Liver (tissue), 9 donors: ENCODE data around the gene RBM47. TPM values are rescaled to one million over a fixed set of nuclear protein-coding genes. Genes with fewer than 3 reads are reported as not detected.

Experiments used
- DNase-seq: peaks from one replicate; pipeline ENCODE4 v3.0.0-alpha.2; 2017; ENCODE audit warnings: low spot score
- H3K27ac ChIP-seq, 2 donors: one replicate each; pipeline ENCODE4 v1.7.0; 2013; ENCODE audit warnings: inconsistent platforms in 2 of 2, low read length in 2 of 2, control low read depth in 1 of 2, low read depth in 1 of 2, mild to moderate bottlenecking in 1 of 2
- H3K27me3 ChIP-seq, 4 donors: one replicate each; pipeline versions ENCODE4 v1.6.1 to v1.7.0; 2013; ENCODE audit warnings: low read length in 3 of 4, inconsistent platforms in 1 of 4, mild to moderate bottlenecking in 1 of 4, moderate library complexity in 1 of 4; ENCODE audit not compliant: control insufficient read depth in 4 of 4, insufficient read depth in 4 of 4
- H3K36me3 ChIP-seq, 4 donors: one replicate each; pipeline versions ENCODE4 v1.6.1 to v1.7.0; 2013; ENCODE audit warnings: low read length in 3 of 4, mild to moderate bottlenecking in 3 of 4, low read depth in 1 of 4, moderate library complexity in 1 of 4; ENCODE audit not compliant: control insufficient read depth in 4 of 4, insufficient read depth in 3 of 4
- H3K4me1 ChIP-seq, 4 donors: one replicate each; pipeline versions ENCODE4 v1.6.1 to v1.7.0; 2013; ENCODE audit warnings: low read length in 3 of 4, mild to moderate bottlenecking in 3 of 4, moderate library complexity in 1 of 4; ENCODE audit not compliant: control insufficient read depth in 4 of 4, insufficient read depth in 4 of 4
- H3K4me3 ChIP-seq, 3 donors: one replicate each; pipeline versions ENCODE4 v1.6.1 to v1.7.0; 2013; ENCODE audit warnings: low read length in 3 of 3, control low read depth in 1 of 3, low read depth in 1 of 3, mild to moderate bottlenecking in 1 of 3
- H3K9ac ChIP-seq, 2 donors: one replicate each; pipeline ENCODE4 v1.7.0; 2013; ENCODE audit warnings: low read length in 2 of 2, mild to moderate bottlenecking in 2 of 2, moderate library complexity in 2 of 2, control low read depth in 1 of 2, low read depth in 1 of 2
- H3K9me3 ChIP-seq, 4 donors: one replicate each; pipeline versions ENCODE4 v1.6.1 to v1.7.0; 2013; ENCODE audit warnings: low read length in 3 of 4; ENCODE audit not compliant: control insufficient read depth in 4 of 4
- EGR1 ChIP-seq, 2 donors: IDR thresholded peaks; 2 replicates each; pipeline ENCODE4 v1.6.1; 2016 to 2018; ENCODE audit warnings: antibody characterized with exemption in 2 of 2, low read depth in 2 of 2
- FOXA1 ChIP-seq: IDR thresholded peaks from 2 replicates; pipeline ENCODE4 v1.6.1; 2016; ENCODE audit warnings: antibody characterized with exemption
- FOXA2 ChIP-seq: IDR thresholded peaks from 2 replicates; pipeline ENCODE4 v1.6.1; 2016; ENCODE audit warnings: antibody characterized with exemption
- GABPA ChIP-seq, 2 donors: IDR thresholded peaks in 1 of 2; conservative IDR thresholded peaks in 1 of 2; 2 replicates each; pipeline ENCODE4 v1.6.1; 2016; ENCODE audit warnings: antibody characterized with exemption in 2 of 2, mild to moderate bottlenecking in 1 of 2, moderate library complexity in 1 of 2
- HNF4A ChIP-seq, 2 donors: conservative IDR thresholded peaks; 2 replicates each; pipeline ENCODE4 v1.6.1; 2016; ENCODE audit warnings: antibody characterized with exemption in 2 of 2, mild to moderate bottlenecking in 2 of 2
- HNF4G ChIP-seq: IDR thresholded peaks from 2 replicates; pipeline ENCODE4 v1.6.1; 2016; ENCODE audit warnings: antibody characterized with exemption
- JUND ChIP-seq, 2 donors: IDR thresholded peaks; 2 replicates each; pipeline ENCODE4 v1.6.1; 2016; ENCODE audit warnings: antibody characterized with exemption in 2 of 2
- MAX ChIP-seq: IDR thresholded peaks from 2 replicates; pipeline ENCODE4 v1.6.1; 2016; ENCODE audit warnings: antibody characterized with exemption
- NR2F2 ChIP-seq: IDR thresholded peaks from 2 replicates; pipeline ENCODE4 v1.6.1; 2016; ENCODE audit warnings: antibody characterized with exemption
- RAD21 ChIP-seq, 2 donors: IDR thresholded peaks; 2 replicates each; pipeline ENCODE4 v1.6.1; 2016; ENCODE audit warnings: antibody characterized with exemption in 2 of 2, mild to moderate bottlenecking in 2 of 2
- RXRA ChIP-seq, 2 donors: IDR thresholded peaks; 2 replicates each; pipeline ENCODE4 v1.6.1; 2017 to 2018; ENCODE audit warnings: antibody characterized with exemption in 2 of 2, mild to moderate bottlenecking in 1 of 2
- SP1 ChIP-seq: IDR thresholded peaks from 2 replicates; pipeline ENCODE4 v1.6.1; 2018; ENCODE audit warnings: antibody characterized with exemption, mild to moderate bottlenecking
- TAF1 ChIP-seq: conservative IDR thresholded peaks from 2 replicates; pipeline ENCODE4 v1.6.1; 2016; ENCODE audit warnings: antibody characterized with exemption, mild to moderate bottlenecking
- YY1 ChIP-seq: IDR thresholded peaks from 2 replicates; pipeline ENCODE4 v1.6.1; 2016; ENCODE audit warnings: antibody characterized with exemption, mild to moderate bottlenecking
- WGBS: extraction: QIAGEN DNeasy Blood & Tissue Kit; methylation state at CpG from one replicate; pipeline ENCODE4 v1.1.7; 2013; 5-methylcytosine and 5-hydroxymethylcytosine counted together
- polyA plus RNA-seq, 2 donors: library from polyadenylated mRNA; stranded (reverse) in 1 of 2; unstranded in 1 of 2; fragments of 200-250 nt in 1 of 2; fragments of >200 nt in 1 of 2; fragmentation: Nextera tagmentation in 1 of 2; extraction: Ambion mirVana in 1 of 2; gene quantifications; one replicate each; pipeline versions ENCODE4 v1.2.1 to v1.2.3, GENCODE V29; 2013 to 2015
- total RNA-seq, 2 donors: library from RNA; depleted of rRNA; stranded (reverse); fragments of >200 nt; gene quantifications; one replicate each; pipeline ENCODE4 v1.2.3, GENCODE V29; 2014
- TF ChIP-seq, protein P1 (sequence below): IDR thresholded peaks from 2 replicates; pipeline ENCODE4 v1.6.1; 2016; ENCODE audit warnings: antibody characterized with exemption
- TF ChIP-seq, protein P2 (sequence below): IDR thresholded peaks from 2 replicates; pipeline ENCODE4 v1.6.1; 2016; ENCODE audit warnings: antibody characterized with exemption
- TF ChIP-seq, protein P3 (sequence below): fragments of 150-350 bp; IDR thresholded peaks from 2 replicates; pipeline ENCODE4 v1.5.1; 2017; ENCODE audit warnings: improper control_type of control experiment, low read depth, low read length; ENCODE audit not compliant: missing input control
- donor health status: healthy.
- donor health status: healthy.
- donor health status: healthy.
- donor health status: healthy.
- donor health status: healthy.

The RBM47 gene
- total and polyA plus RNA-seq, 4 donors = 16.5 to 81.2 (median 24.7) TPM

GRCh38 chr4:40480291-40480690 lies 149.4 kb downstream of the RBM47 start:
- no peak for DNase-seq
- no peak overlapping the region for H3K27ac ChIP-seq
- H3K9ac ChIP-seq = no peak overlapping the region
- H3K4me3 ChIP-seq = no peak overlapping the region
- WGBS = 83% methylated on average over 2 of the region's 2 CpGs
- peaks cover 3 to 14% (median 9%) of the 10 kb centered on the region in 4 donors for H3K4me1 ChIP-seq
- no peaks in the 10 kb centered on the region for H3K27me3 ChIP-seq
- peaks cover 0 to 4% (median 1%) of the 10 kb centered on the region in 4 donors for H3K36me3 ChIP-seq
- TF ChIP-seq, protein P1, sequence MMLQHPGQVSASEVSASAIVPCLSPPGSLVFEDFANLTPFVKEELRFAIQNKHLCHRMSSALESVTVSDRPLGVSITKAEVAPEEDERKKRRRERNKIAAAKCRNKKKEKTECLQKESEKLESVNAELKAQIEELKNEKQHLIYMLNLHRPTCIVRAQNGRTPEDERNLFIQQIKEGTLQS = no peak
- TF ChIP-seq HNF4A (conservative IDR thresholded peaks at IDR 0.05) (peak in 1 of 2 donors; percentile 18), NR2F2 (no peak)
- no peaks in the 10 kb centered on the region for H3K9me3 ChIP-seq

DNA sequence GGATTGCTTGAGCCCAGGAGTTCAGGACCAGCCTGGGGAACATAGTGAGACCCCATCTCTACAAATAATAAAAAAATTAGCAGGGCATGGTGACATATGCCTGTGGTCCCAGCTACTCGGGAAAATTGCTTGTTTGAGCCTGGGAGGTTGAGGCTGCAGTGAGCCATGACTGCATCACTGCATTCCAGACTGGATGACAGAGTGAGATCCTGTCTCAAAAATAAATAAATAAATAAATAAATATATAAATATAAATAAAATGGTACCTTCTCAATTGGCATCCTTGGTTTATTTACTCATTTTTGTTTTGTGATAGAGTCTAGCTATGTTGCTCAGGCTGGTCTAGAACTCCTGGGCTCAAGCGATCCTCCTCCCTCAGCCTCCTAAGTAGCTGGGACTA lies 150.3 kb downstream of the RBM47 start:
- WGBS = 68% methylated on average over 2 of the region's 2 CpGs
- Histone ChIP-seq H3K27ac (no peak overlapping the region), H3K9me3 (no peaks in the 10 kb centered on the region), H3K4me3 (no peak overlapping the region), H3K36me3 (peaks cover 0 to 2% (median 1%) of the 10 kb centered on the region in 4 donors), H3K4me1 (peaks cover 2 to 11% (median 8%) of the 10 kb centered on the region in 4 donors), H3K9ac (no peak overlapping the region), H3K27me3 (no peaks in the 10 kb centered on the region)
- DNase-seq = no peak
- no peak for TF ChIP-seq RXRA (IDR thresholded peaks at IDR 0.05)
- TF ChIP-seq, protein P2, sequence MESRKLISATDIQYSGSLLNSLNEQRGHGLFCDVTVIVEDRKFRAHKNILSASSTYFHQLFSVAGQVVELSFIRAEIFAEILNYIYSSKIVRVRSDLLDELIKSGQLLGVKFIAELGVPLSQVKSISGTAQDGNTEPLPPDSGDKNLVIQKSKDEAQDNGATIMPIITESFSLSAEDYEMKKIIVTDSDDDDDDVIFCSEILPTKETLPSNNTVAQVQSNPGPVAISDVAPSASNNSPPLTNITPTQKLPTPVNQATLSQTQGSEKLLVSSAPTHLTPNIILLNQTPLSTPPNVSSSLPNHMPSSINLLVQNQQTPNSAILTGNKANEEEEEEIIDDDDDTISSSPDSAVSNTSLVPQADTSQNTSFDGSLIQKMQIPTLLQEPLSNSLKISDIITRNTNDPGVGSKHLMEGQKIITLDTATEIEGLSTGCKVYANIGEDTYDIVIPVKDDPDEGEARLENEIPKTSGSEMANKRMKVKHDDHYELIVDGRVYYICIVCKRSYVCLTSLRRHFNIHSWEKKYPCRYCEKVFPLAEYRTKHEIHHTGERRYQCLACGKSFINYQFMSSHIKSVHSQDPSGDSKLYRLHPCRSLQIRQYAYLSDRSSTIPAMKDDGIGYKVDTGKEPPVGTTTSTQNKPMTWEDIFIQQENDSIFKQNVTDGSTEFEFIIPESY = no peak
- no peak for TF ChIP-seq YY1
- TF ChIP-seq NR2F2 = no peak
- no peak for TF ChIP-seq TAF1
- TF ChIP-seq, protein P1 = no peak

- Histone ChIP-seq H3K27me3 (no peaks in the 10 kb centered on the region), H3K9me3 (no peaks in the 10 kb centered on the region), H3K27ac (peak overlapping the region; percentile 51 to 60), H3K4me1 (peaks cover 2 to 31% (median 16%) of the 10 kb centered on the region in 4 donors), H3K9ac (peak overlapping the region; percentile 45 to 72), H3K36me3 (peaks cover 0 to 2% (median 0%) of the 10 kb centered on the region in 4 donors), H3K4me3 (peak overlapping the region; percentile 24 to 49 (median 40))
- WGBS = 29% methylated on average over 4 of the region's 4 CpGs
- no peak for DNase-seq
- peak; percentile 64 to 76 for TF ChIP-seq EGR1 (IDR thresholded peaks at IDR 0.05; ENCODE audit: low read depth in 2 of 2)
- peak; percentile 93 for TF ChIP-seq SP1
- TF ChIP-seq FOXA2 = peak; percentile 41
- TF ChIP-seq GABPA (IDR thresholded peaks at IDR 0.05 in 1 of 2, conservative IDR thresholded peaks at IDR 0.05 in 1 of 2) = no peak
- TF ChIP-seq RXRA (IDR thresholded peaks at IDR 0.05) = peak; percentile 79 to 86
- peak; percentile 89 for TF ChIP-seq YY1
- TF ChIP-seq, protein P2 = peak; percentile 25
- peak; percentile 43 for TF ChIP-seq FOXA1
- peak; percentile 50 for TF ChIP-seq MAX
- TF ChIP-seq, protein P3, sequence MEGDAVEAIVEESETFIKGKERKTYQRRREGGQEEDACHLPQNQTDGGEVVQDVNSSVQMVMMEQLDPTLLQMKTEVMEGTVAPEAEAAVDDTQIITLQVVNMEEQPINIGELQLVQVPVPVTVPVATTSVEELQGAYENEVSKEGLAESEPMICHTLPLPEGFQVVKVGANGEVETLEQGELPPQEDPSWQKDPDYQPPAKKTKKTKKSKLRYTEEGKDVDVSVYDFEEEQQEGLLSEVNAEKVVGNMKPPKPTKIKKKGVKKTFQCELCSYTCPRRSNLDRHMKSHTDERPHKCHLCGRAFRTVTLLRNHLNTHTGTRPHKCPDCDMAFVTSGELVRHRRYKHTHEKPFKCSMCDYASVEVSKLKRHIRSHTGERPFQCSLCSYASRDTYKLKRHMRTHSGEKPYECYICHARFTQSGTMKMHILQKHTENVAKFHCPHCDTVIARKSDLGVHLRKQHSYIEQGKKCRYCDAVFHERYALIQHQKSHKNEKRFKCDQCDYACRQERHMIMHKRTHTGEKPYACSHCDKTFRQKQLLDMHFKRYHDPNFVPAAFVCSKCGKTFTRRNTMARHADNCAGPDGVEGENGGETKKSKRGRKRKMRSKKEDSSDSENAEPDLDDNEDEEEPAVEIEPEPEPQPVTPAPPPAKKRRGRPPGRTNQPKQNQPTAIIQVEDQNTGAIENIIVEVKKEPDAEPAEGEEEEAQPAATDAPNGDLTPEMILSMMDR = no peak
- TF ChIP-seq, protein P1 = peak; percentile 59
- peak; percentile 30 for TF ChIP-seq NR2F2
- TF ChIP-seq HNF4A (conservative IDR thresholded peaks at IDR 0.05) = peak; percentile 90 to 95
- TF ChIP-seq RAD21 (IDR thresholded peaks at IDR 0.05) = peak; percentile 57 to 75
- TF ChIP-seq TAF1 = peak; percentile 95
- TF ChIP-seq JUND (IDR thresholded peaks at IDR 0.05) = peak; percentile 89
- TF ChIP-seq HNF4G = peak; percentile 83
Observed at GRCh38 chr4:40475609-40476008, 154.1 kb downstream of the RBM47 start.
